HepG2 (cell line): Measurements from ENCODE around the gene DBNDD1. TPM values are rescaled to one million over a fixed set of nuclear protein-coding genes. Genes with fewer than 3 reads are reported as not detected.
A peak's percentile ranks its signal among the peaks of the same experiment; 100 is the strongest.

Experiments
- ATM ChIP-seq: fragments of 450-650 bp; IDR thresholded peaks from 2 replicates; pipeline ENCODE4 v1.7.1; 2017; ENCODE audit warnings: mild to moderate bottlenecking, borderline replicate concordance
- CHD4 ChIP-seq: fragments of 200-600 bp; sonication (generic); IDR thresholded peaks from 2 replicates; pipeline ENCODE4 v1.7.0; 2017; ENCODE audit warnings: mild to moderate bottlenecking, low read length, borderline replicate concordance
- DBP ChIP-seq: sonication (generic); formaldehyde crosslinking; IDR thresholded peaks from 2 replicates; pipeline ENCODE4 v1.4.0; 2020; ENCODE audit warnings: missing genetic modification reagents; ENCODE audit errors: not compliant biosample characterization
- EZH2 ChIP-seq: conservative IDR thresholded peaks from 2 replicates; pipeline ENCODE4 v1.6.1; 2012; ENCODE audit warnings: mild to moderate bottlenecking, low read depth, low read length, moderate library complexity
- MEIS1 ChIP-seq: sonication (generic); formaldehyde crosslinking; IDR thresholded peaks from 2 replicates; pipeline ENCODE4 v1.9.0; 2021; ENCODE audit warnings: mild to moderate bottlenecking, missing genetic modification reagents, moderate library complexity, borderline replicate concordance
- MTERF4 ChIP-seq: sonication (generic); formaldehyde crosslinking; IDR thresholded peaks from 2 replicates; pipeline ENCODE4 v1.8.0; 2023; ENCODE audit warnings: mild to moderate bottlenecking, missing genetic modification reagents
- RFXAP ChIP-seq: sonication (generic); formaldehyde crosslinking; IDR thresholded peaks from 2 replicates; pipeline ENCODE4 v1.4.0; 2020; ENCODE audit warnings: missing genetic modification reagents, borderline replicate concordance
- SMC3 ChIP-seq: IDR thresholded peaks from 2 replicates; pipeline ENCODE4 v1.6.1; 2011; ENCODE audit warnings: low read length, improper control_type of control experiment
- ZMYM3 ChIP-seq: sonication (generic); formaldehyde crosslinking; IDR thresholded peaks from 2 replicates; pipeline ENCODE4 v1.5.1; 2020; ENCODE audit warnings: mild to moderate bottlenecking, missing genetic modification reagents
- ZNF136 ChIP-seq: sonication (generic); formaldehyde crosslinking; IDR thresholded peaks from 2 replicates; pipeline ENCODE4 v1.8.1; 2022; ENCODE audit warnings: low read depth, mild to moderate bottlenecking, moderate library complexity, missing genetic modification reagents
- ZNF138 ChIP-seq: sonication (generic); formaldehyde crosslinking; IDR thresholded peaks from 2 replicates; pipeline ENCODE4 v1.5.0; 2020; ENCODE audit warnings: mild to moderate bottlenecking, low read depth, missing genetic modification reagents
- ZNF282 ChIP-seq: fragments of 450-650 bp; IDR thresholded peaks from 2 replicates; pipeline ENCODE4 v1.6.1; 2018; ENCODE audit not compliant: partially characterized antibody
- ZNF407 ChIP-seq: sonication (generic); formaldehyde crosslinking; IDR thresholded peaks from one replicate; pipeline ENCODE4 v1.5.1; 2020; ENCODE audit warnings: mild to moderate bottlenecking, missing genetic modification reagents; ENCODE audit errors: not compliant biosample characterization
- ZNF552 ChIP-seq: sonication (generic); formaldehyde crosslinking; IDR thresholded peaks from 2 replicates; pipeline ENCODE4 v1.9.0; 2022; ENCODE audit warnings: missing genetic modification reagents, mild to moderate bottlenecking, borderline replicate concordance
- ZNF678 ChIP-seq: sonication (generic); formaldehyde crosslinking; IDR thresholded peaks from 2 replicates; pipeline ENCODE4 v1.4.0; 2020; ENCODE audit warnings: mild to moderate bottlenecking, missing genetic modification reagents
- ZNF724P ChIP-seq: sonication (generic); formaldehyde crosslinking; IDR thresholded peaks from 2 replicates; pipeline ENCODE4 v1.8.0; 2022; ENCODE audit warnings: missing genetic modification reagents, borderline replicate concordance
- polyA plus RNA-seq, 8 experiments: library from polyadenylated mRNA; depleted of rRNA in 3 of 8; stranded (reverse) in 7 of 8; unstranded in 1 of 8; fragments of >200 nt; fragmentation: Illumina TruSeq in 4 of 8; extraction: Trizol in 4 of 8; gene quantifications; 2 replicates each; pipeline versions ENCODE4 v1.2.1 to v1.2.3, GENCODE V29; 2011 to 2016; ENCODE audit warnings: low read depth in 4 of 8, missing spikeins in 1 of 8, mixed read lengths in 1 of 8; ENCODE audit not compliant: insufficient read depth in 1 of 8
- total RNA-seq, 5 experiments: library from RNA; depleted of rRNA; stranded (reverse); fragments of >200 nt; fragmentation: Illumina TruSeq; extraction: Trizol; gene quantifications; 2 replicates each; pipeline ENCODE4 v1.2.3, GENCODE V29; 2016; ENCODE audit warnings: low read depth in 1 of 5
- TF ChIP-seq, protein P1 (sequence below): sonication (generic); formaldehyde crosslinking; IDR thresholded peaks from 2 replicates; pipeline ENCODE4 v1.5.0; 2020; ENCODE audit warnings: missing genetic modification reagents

The DBNDD1 gene
- total and polyA plus RNA-seq, 2 of the 13 experiments (the other 11 are each of a cell fraction or from before 2014, with no cell fraction given), result 17.0 to 40.4 TPM

GRCh38 chr16:90046122-90046970 is 27.1 kb upstream of the DBNDD1 start (continued):
- TF ChIP-seq DBP (CRISPR knock-in tag), result no peak
- no peak for TF ChIP-seq ZMYM3 (CRISPR knock-in tag)
- no peak for TF ChIP-seq ZNF138 (CRISPR knock-in tag)
- no peak for TF ChIP-seq RFXAP
- TF ChIP-seq MTERF4 (CRISPR knock-in tag), result no peak
- TF ChIP-seq CHD4, result no peak
- no peak for TF ChIP-seq ZNF282
- TF ChIP-seq SMC3, result no peak
- no peak for TF ChIP-seq ZNF678 (CRISPR knock-in tag)
- TF ChIP-seq, protein P1, sequence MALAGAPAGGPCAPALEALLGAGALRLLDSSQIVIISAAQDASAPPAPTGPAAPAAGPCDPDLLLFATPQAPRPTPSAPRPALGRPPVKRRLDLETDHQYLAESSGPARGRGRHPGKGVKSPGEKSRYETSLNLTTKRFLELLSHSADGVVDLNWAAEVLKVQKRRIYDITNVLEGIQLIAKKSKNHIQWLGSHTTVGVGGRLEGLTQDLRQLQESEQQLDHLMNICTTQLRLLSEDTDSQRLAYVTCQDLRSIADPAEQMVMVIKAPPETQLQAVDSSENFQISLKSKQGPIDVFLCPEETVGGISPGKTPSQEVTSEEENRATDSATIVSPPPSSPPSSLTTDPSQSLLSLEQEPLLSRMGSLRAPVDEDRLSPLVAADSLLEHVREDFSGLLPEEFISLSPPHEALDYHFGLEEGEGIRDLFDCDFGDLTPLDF (CRISPR knock-in tag), result no peak
- 0 out of 2 replicates have a peak, but pooled peaks have one; percentile 26 for TF ChIP-seq MEIS1 (CRISPR knock-in tag)
- no peak for TF ChIP-seq ZNF552 (CRISPR knock-in tag)
- no peak for TF ChIP-seq EZH2
- TF ChIP-seq ZNF724P (CRISPR knock-in tag), result no peak
- no peak for TF ChIP-seq ZNF136 (CRISPR knock-in tag)
- TF ChIP-seq ATM, result no peak
- TF ChIP-seq ZNF407 (CRISPR knock-in tag), result no peak
